HG02852 (cell line): ENCODE results near the gene CSH1.
"Not testable (repeated sequence)": the region's sequence is repeated elsewhere in the genome, so short reads cannot be mapped to it uniquely, and the experiment has no call there.

Experiments
- ATAC-seq: cut with Tn5 transposase; IDR thresholded peaks from one replicate; pipeline ENCODE4 v1.9.1; 2021; ENCODE audit warnings: mild to moderate bottlenecking, moderate library complexity; ENCODE audit not compliant: unreplicated experiment

CSH1 gene

DNA sequence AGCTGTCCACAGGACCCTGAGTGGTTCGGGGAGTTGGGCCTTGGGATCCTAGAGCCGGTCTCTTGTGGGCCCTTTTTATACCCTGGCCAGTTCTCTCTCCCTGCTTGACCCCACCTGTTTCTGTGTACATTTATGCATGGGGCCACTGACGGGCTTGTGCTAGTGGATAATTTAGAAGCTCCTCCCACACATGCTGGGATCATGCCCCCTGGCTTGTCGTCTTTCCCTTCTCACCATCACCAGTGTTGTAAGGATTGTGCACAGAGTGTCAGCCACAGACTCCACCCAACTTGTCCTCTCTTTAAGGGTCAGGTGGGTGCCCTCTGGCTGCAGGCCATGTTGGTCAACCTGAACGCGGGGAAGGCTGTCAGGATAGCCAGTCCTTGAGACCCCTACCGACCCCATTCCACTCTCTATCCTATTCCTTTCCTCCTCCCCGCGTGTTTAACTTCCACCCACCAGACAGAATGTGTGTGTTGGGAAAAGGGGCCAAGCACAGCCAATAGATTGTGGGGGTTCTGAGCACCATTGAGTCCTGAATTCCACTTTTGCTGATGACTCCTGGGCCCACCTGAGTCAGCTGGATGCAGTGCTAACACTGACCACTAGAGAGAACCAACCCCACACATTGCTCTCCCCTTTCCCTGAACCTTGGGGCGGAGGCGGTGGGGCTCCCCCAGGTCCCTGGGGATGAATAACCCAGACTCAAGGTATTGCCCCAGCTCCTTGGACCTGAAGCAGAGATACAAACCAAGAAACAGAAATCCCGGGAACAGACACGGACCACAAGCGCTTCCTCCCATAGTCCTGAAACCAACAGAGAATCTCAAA lies at the start of gene CSH1:
TSS of gene CSH1 (minus strand) at position 51 of the 831 bp plus-strand sequence. CDS start 63 bp downstream, outside the sequence.
- ATAC-seq: not testable (repeated sequence)

DNA sequence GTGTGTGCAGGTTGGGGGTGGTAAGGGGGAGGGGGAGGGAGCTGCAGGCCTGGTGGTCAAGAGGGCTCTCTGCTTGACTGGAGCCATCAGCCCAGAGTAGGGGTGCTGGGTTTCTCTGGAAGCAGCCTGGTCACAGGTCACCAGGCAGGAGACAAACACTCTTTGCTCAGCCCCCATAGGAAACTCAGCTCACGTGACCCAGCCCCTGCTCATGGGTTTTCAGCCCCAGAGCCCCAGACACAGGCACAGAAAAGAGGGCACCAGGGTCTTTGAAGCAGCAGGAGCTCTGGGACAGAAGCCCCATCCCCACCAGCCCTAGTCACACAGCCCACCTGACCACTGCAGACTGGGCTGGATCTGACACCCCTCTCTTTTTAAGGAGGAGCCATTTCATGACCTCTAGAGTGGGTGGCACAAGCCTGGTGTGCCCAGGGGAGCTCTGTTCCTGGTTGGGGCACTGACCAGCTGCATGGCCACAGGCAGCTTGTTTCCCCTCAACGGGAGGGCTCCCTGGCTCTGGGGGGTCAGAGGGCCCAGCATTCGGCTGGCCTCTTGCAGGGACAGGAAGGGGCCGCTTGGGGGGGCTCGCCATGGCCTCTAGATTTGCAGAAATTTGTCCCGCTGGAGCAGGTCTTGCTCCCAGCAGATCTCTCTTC lies 49.5 kb upstream of the CSH1 start:
- no peak for ATAC-seq

DNA sequence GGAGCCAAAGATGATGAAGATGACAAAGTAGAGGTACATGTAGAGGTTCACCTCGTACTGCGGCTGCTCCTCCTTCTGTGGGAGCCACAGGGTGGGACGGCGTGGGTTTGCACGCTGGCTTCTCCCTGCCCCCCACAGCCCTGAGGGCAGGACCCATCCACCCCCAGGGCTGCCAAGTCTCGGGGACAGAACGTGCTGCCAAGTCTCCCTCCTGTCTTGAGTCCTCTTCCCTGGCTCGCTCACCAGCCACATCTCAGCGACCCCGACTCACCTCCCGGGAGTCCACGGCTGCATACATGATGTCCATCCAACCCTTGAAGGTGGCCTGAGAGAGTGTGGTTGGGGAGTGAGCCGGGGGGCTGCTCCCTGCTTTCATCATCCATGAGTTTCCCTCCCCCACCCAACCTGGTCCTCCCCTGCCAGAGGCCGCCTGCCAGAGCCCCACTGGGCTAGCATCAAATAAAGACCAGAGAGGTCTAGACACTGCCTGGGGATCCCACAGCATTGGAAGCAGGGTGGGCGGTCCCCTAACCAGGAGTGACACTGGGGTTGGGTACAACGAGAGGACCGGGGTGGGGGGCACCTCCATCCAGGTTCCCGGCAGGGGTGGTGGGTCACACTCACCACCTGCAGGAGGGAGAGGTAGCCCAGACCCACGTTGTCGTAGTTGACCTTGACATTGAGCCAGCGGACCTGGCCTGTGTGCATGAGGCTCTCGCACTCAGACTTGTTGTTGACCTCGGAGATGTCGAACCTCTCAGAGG lies 48.5 kb upstream of the CSH1 start:
- ATAC-seq: no peak

DNA sequence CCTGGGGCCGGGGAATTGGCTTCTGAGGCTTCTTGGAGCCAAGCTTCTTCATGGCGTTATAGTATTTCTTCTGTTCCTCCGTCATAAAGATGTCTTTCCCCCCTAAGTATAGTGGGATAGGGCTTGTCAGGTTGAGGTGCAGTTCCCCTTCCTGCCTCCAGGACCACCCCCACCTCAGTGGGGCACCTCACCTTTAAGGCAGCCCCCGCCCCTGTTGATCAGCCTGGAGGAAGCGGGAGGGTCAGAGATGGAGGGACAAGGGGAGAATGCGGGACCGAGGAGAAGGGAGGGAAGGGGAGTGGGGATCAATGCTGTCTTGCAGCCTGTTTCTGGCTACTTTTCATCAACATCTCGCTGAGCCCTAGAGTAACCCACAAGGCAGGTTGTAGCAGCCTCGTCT lies 47.4 kb upstream of the CSH1 start:
- ATAC-seq: no peak

DNA sequence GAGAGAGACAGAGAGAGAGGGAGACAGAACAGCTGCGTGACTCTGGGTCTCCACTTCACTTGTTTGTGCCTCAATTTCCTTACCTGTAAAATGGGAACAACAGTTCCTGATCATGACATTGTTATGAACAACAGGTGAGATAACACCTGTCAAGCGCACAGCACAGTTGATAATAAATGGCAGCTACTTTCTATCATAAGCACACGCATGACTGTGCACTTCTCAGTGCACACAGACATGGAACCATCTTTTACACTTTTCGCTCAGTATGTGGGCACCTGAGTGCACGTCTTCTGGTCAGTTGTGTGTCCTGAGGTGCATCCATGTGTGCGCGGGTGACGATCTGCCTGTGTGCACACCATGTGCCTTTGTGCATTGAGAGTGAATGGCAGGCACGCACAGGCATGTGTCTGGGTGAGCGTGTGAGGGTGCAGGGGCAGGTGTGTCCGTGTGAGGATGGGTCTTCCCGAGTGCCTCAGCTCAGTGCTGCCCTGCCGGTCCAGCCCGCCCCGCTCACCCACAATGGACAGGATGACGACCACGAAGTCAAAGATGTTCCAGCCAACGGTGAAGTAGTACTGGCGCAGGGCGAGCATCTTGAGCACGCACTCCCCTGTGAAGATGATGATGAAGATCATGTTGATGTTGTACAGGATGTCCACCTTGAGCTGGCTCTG lies 46.1 kb upstream of the CSH1 start:
- ATAC-seq: no peak

DNA sequence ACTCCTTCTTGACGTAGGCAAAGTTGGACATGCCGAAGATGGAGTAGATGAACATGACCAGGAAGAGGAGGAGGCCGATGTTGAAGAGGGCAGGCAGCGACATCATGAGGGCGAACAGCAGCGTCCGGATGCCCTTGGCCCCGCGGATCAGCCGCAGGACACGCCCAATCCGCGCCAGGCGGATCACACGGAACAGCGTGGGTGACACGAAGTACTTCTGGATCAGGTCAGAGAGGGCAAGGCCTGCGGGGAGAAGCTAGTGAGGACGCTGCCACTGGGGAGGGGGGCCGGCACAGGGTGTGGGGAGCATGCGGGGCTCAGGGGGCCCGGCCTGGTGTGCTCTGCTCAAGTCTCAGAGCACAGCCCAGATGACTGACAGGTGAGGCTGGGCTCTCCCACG lies 45.4 kb upstream of the CSH1 start:
- ATAC-seq: no peak

DNA sequence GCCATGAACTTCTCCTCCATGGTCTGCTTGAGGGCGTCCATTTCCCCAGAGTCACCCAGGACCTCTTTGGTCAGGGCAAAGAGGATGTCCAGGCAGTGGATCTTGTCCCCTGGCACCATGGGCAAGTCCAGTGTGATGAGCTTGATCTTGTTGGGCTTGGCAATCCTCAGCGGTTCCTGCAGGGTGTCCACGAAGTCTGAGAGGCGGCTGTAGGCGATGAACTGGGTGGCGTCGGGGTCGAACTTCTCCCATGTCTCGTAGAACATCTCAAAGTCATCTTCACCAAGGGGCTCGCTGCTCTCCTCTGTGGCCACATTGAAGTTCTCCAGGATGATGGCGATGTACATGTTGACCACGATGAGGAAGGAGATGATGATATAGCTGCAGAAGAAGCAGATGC lies 44.8 kb upstream of the CSH1 start:
- no peak for ATAC-seq

DNA sequence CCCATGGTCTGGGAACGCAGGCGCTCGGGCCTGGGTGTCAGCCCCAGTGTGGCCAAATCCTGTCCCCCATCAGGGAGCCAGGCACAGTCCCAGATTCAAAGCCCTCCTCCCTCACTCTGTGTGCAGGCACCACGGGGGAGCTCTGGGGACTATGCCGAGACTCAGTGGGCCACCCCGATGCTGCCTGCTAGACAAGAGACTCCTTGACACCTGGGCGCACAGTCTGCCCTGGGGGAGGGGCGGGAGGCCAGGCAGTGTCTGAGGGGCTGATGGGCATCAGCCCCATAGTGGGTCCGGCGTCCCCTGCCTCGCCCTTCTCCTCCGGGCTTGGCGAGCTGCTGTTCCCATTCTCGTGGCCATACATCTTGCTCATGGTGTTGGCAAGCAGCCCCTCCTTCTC lies 44.2 kb upstream of the CSH1 start:
- no peak for ATAC-seq

DNA sequence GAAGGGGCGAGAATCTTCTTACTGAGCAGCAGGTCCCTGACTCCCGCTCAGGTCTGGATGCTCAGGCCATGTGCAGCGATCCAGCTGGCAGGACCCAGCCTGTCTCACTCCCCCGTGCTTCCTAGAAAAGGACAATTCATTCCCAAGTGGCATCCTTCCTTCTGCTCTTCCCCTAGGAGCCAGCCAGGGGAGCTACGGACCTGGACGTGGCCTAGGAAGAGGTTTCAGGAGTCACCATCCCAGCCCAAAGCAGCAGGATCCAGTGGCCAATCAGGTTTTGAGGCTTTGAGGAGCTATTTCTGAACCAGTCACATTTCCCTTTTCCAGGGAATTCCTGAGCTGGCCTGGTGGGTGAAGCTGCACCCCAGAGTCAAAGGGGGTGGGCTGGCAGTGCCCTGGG lies 43.5 kb upstream of the CSH1 start:
- no peak for ATAC-seq

DNA sequence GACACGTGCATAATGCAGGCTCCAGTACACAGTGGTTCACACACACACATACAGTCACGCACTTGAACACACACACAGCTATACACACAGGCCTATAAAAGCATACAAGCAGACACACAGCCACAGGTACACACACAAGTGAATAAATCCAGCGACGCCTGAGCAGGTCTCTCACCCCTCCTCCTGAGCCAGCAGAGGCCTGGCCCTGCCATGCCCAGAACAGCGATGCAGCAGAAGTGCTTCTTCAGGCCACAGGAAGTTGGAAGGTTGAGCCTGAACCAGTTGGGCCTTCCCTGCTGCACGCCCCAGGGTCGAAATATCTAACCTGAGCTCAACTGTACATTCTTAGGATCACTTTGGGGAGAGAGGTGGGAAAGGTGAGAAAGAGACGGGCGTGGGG lies 43.0 kb upstream of the CSH1 start:
- no peak for ATAC-seq

DNA sequence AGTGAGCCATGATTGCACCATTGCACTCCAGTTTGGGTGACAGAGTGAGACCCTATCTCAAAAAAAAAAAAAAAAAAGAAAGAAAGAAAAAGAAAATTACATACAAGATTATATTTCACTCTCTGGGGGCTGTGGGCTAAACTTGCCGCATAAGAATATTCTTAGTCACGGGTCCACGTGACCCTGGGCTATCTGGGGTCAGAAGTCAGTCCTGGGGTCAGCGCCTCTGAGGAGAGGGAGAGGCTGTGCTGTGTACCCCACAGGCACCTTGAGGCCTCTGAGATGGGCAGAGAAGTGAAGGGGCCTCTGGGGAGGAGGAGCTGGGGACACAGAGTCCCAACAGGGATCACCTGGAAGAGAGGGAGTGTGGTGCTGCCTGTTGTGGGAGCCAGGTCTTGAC lies 41.5 kb upstream of the CSH1 start:
- ATAC-seq: no peak

DNA sequence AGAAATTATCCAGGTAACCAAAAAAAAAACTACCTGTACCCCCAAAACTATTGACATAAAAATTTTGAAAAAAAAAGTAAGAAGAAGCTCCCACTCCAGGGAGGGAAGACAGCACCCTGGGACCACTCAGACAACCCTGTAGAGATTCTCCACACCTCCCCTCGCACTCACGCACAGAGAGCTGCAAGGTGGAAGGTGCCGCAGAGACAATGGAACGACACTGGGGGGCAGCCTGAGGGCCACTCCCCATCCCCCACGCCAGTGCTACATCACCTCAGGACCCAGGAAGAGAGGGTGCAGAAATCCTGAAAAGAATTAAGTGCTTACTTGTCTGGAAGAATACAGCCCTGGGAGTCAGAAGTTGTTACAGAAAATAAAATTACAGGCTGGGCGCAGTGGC lies 40.9 kb upstream of the CSH1 start:
- no peak for ATAC-seq

DNA sequence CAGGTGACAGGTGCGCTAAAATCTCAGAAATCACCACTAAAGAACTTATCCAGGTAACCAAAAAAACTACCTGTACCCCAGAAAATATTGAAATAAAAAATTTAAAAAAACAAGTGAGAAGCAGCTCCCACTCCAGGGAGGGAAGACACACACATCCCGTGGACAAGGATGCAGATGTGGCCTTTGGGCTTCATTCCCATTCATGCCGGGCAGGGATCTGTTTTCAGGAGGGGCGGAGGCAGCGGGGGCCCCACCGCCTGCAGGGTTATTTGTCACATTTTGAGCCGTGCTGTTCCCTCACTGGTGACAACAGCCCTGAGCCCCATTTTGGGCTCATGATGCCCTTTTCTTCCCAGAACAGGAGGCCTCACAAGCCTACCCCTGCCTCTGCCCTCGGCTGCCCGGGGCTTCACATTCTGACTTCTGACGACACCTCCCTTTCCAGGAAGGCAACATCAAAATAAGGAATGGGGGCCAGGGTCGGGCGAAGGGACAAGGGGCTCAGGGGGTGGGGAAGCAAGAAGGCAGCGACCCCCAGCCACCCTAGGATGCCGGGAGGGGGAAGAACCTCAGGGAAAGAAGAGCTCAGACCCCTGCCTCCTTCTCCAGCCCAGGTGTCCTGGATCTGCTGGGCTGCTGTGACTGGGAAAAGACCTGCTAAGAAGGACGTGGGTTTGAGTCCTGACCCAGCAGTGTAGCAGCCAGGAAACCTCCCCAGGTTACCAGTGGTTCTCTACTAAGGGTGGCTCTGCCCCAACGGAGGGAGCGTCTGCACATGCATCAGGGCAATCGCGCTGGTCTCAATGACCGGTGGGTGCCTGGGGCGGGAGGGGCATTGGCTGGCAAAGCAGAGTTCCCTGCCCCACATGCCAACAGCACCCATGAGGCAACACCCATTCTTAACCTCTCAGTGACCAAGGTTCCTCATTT lies 38.1 kb upstream of the CSH1 start:
- no peak for ATAC-seq

DNA sequence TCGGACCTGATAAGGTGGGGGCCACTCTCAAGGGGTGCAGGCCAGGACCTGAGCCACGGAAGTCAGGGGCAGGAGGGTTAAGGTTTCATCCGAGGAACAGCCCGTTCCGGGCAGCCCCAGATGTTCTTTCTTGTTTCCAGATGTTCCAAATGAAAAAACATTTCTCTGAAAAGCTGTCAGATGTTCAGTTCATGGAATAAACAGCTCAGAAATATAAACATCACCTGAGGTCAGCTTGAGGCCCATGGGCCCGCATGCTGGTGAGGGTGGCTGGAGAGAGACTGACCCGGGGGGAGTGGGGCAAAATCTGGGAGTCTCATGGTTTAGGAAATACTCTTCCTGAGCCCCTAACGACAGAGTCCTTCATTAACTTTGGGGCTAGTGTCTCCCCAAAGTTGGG lies 37.2 kb upstream of the CSH1 start:
- ATAC-seq: no peak

DNA sequence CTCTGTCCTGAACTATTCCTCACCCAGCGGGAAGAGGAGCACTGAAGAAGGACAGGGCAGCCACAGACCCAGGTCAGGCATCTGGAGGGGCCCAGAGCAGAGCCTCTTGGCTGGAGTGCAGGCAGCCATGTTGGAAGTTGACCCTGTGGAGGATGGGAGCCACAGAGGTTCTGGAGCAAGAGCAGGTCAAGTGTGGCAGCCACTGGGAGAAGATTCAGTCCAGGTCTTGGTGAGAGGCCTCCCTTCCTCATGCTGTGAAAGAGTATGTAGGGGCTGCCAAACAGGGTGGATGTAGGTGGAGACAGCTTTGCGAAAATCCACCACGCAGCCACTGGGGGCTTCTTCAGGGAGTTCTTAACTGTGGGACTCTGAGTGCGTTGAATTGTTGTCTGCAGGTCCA lies 36.3 kb upstream of the CSH1 start:
- ATAC-seq: no peak

DNA sequence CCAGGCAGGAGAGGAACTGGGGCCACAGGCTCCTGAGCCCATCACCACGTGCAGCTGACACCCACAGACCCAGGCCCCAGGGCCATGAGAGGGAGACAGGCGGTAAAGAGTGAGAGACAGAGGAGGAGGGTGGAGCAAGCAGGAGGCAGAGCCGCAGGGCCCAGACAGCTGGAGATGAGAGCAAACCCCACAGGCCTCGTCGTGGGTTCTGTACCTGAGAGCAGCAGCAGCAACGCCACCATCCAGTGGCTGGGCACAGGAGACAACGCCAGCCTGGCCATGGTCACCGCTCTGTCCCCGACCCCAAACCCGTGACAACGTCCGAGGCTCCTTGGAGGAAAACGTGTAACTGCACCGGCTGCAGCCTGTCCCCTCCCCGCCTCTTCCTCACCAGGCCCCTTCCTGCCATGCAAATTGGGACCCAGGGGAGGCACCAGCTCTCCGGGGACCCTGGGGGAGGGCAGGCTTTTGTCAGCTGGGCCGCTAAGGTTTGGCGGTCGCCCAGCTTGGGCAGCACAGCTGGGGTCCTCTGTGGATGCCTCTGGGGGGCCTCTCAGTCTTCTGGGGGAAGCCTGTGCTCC lies 35.7 kb upstream of the CSH1 start, which contains the start of gene CD79B:
TSS of gene CD79B (minus strand) at position 351 of the 581 bp plus-strand sequence. CDS start at position 281, 70 bp downstream.
- peak; percentile 87 for ATAC-seq

DNA sequence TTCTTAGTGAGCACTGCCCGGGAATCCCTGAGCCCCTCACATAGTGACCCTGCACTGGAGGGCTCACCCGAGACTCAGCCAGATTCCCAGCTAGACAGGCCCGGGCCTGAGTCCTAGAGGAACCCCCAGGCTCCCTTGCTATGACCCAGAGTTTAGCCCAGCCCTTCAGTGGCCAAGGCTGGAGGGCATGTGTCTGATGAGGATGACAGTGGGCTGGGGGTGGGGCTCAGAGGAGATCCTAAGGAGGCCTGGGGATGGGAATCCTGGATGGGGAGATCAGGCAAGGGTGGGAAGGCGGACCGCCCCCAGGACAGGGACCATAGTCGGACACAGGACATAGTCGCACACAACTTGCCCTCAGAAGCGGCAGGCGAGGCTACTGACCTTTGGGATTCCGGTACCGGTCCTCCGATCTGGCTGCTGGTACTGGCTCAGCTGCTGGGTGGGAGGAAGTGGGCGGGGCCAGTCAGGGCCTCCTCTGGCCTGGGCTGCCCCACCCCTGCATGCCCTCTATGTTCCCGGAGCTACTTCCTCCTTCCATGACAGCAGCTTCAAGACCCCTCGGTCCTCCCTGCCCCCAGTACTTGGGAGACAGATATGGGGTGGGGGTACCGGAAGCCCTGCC lies 34.7 kb upstream of the CSH1 start:
- peak; percentile 45 for ATAC-seq

DNA sequence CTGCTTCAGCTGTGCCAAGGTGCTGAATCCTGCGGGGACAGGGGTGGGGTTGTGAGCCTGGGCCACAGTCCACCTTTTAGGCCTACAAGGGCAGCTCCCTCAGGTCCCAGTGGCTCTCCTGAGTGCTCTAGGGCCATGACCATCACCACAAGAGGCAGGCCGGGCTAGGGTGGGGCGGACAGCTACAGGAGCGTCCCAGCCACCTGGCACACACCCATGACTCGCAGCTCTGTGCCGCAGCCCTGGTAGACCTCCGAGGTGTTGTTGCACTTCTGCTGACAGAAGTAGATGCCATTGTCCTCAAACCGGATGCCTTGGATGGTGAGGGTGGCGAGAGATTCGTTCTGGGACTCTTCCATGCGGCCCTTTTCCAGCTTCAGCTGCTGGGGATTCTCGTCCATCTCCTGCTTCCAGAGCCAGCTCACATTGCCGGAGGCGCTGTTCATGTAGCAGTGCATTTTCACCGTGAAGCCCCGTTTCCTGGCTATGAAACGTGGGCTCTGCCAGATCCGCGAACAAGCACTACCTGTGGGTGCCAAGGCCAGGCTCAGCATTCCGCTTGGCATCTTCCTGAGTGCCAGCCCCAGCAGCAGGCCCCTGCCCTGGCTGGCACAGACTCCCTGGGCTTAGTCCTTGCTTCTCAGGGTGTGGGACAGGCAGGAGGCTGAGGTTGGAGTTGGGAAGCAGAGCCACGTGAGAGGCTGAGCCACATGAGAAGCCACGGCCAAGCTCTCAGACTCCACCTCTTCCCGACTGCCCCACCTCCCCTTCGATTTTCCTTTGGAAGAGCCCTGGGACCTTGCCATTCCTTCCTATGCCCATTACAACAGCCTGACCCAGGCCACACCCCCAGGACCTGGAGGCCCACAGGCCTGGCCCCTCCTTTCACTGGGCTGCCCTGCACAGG lies 33.7 kb upstream of the CSH1 start:
- no peak for ATAC-seq
